Neuronal stem cell (in vitro differentiated cells): ENCODE data around the gene MTARC2.
A peak's percentile ranks its signal among the peaks of the same experiment; 100 is the strongest.
"Not testable (repeated sequence)": the region's sequence is repeated elsewhere in the genome, so short reads cannot be mapped to it uniquely, and the experiment has no call there.

Experiments used
- DNase-seq: peaks from one replicate; pipeline ENCODE4 v3.0.0-alpha.2; 2013; ENCODE audit warnings: low spot score
- H2AFZ ChIP-seq: one replicate; pipeline ENCODE4 v1.6.1; 2013; ENCODE audit warnings: mild to moderate bottlenecking, low read length, inconsistent platforms
- H2AK5ac ChIP-seq: 2 replicates; pipeline ENCODE4 v1.6.1; 2013; ENCODE audit warnings: low read depth, mild to moderate bottlenecking, inconsistent platforms, low read length, moderate library complexity, mixed read lengths
- H2BK120ac ChIP-seq: 2 replicates; pipeline ENCODE4 v1.6.1; 2013; ENCODE audit warnings: low read depth, mild to moderate bottlenecking, inconsistent platforms, low read length, moderate library complexity, mixed read lengths
- H2BK12ac ChIP-seq: one replicate; pipeline ENCODE4 v1.6.1; 2013; ENCODE audit warnings: low read length, inconsistent platforms
- H2BK15ac ChIP-seq: 2 replicates; pipeline ENCODE4 v1.6.1; 2013; ENCODE audit warnings: mild to moderate bottlenecking, low read length, inconsistent platforms, mixed read lengths
- H2BK5ac ChIP-seq: one replicate; pipeline ENCODE4 v1.6.1; 2013; ENCODE audit warnings: inconsistent platforms, mild to moderate bottlenecking, low read length, moderate library complexity
- H3K14ac ChIP-seq: one replicate; pipeline ENCODE4 v1.6.1; 2013; ENCODE audit warnings: low read length, inconsistent platforms
- H3K18ac ChIP-seq: 2 replicates; pipeline ENCODE4 v1.6.1; 2013; ENCODE audit warnings: low read length, inconsistent platforms
- H3K23ac ChIP-seq: 2 replicates; pipeline ENCODE4 v1.6.1; 2013; ENCODE audit warnings: low read depth, mild to moderate bottlenecking, mixed read lengths, low read length, inconsistent platforms; ENCODE audit not compliant: poor library complexity
- H3K27ac ChIP-seq: replicated peaks from 3 replicates; pipeline ENCODE4 v1.5.1; 2013; ENCODE audit warnings: low read length, inconsistent platforms
- H3K27me3 ChIP-seq, 3 experiments: 2 replicates each; pipeline ENCODE4 v1.6.1; 2013; ENCODE audit warnings: low read length in 3 of 3, mild to moderate bottlenecking in 2 of 3, inconsistent platforms in 1 of 3, low read depth in 1 of 3, mixed read lengths in 1 of 3, moderate library complexity in 1 of 3; ENCODE audit not compliant: control insufficient read depth in 3 of 3, insufficient read depth in 3 of 3
- H3K36me3 ChIP-seq, 2 donors: replicated peaks in 1 of 2; 2 replicates each; pipeline ENCODE4 v1.6.1; 2013; ENCODE audit warnings: low read length in 2 of 2; ENCODE audit not compliant: control insufficient read depth in 2 of 2, insufficient read depth in 2 of 2
- H3K4ac ChIP-seq: 2 replicates; pipeline ENCODE4 v1.6.1; 2013; ENCODE audit warnings: inconsistent platforms, mild to moderate bottlenecking, low read length, moderate library complexity
- H3K4me1 ChIP-seq, 2 donors: 1 replicate in 1 of 2; 2 replicates in 1 of 2; pipeline ENCODE4 v1.6.1; 2013; ENCODE audit warnings: low read length in 2 of 2, low read depth in 1 of 2; ENCODE audit not compliant: control insufficient read depth in 2 of 2, insufficient read depth in 1 of 2
- H3K4me2 ChIP-seq: one replicate; pipeline ENCODE4 v1.6.1; 2013; ENCODE audit warnings: mild to moderate bottlenecking, low read length, inconsistent platforms; ENCODE audit not compliant: insufficient read depth, poor library complexity, severe bottlenecking
- H3K4me3 ChIP-seq, 2 donors: 2 replicates each; pipeline ENCODE4 v1.5.1; 2013; ENCODE audit warnings: low read length in 2 of 2, mild to moderate bottlenecking in 2 of 2, inconsistent platforms in 1 of 2, moderate library complexity in 1 of 2
- H3K79me1 ChIP-seq: one replicate; pipeline ENCODE4 v1.6.1; 2013; ENCODE audit warnings: low read depth, mild to moderate bottlenecking, inconsistent platforms, low read length, moderate library complexity
- H3K9ac ChIP-seq: one replicate; pipeline ENCODE4 v1.6.1; 2013; ENCODE audit warnings: mild to moderate bottlenecking, low read depth, low read length, inconsistent platforms; ENCODE audit not compliant: poor library complexity
- H3K9me3 ChIP-seq, 2 donors: replicated peaks in 1 of 2; 2 replicates each; pipeline versions ENCODE3 to v1.6.1; 2013; ENCODE audit warnings: low read length in 2 of 2, mild to moderate bottlenecking in 2 of 2, inconsistent platforms in 1 of 2, low read depth in 1 of 2, mixed read lengths in 1 of 2, moderate library complexity in 1 of 2; ENCODE audit not compliant: control insufficient read depth in 2 of 2, insufficient read depth in 1 of 2
- H4K8ac ChIP-seq: one replicate; pipeline ENCODE4 v1.6.1; 2013; ENCODE audit warnings: low read depth, mild to moderate bottlenecking, inconsistent platforms, low read length, moderate library complexity
- H4K91ac ChIP-seq: one replicate; pipeline ENCODE4 v1.6.1; 2013; ENCODE audit warnings: low read length, low read depth, mild to moderate bottlenecking, inconsistent platforms; ENCODE audit not compliant: poor library complexity
- WGBS, 2 donors: extraction: QIAGEN DNeasy Blood & Tissue Kit; methylation state at CpG; one replicate each; pipeline ENCODE4 v1.1.7; 2013; ENCODE audit warnings: missing lambda C conversion rate in 2 of 2, mixed read lengths in 1 of 2; ENCODE audit not compliant: insufficient read length in 2 of 2, insufficient replicate concordance in 1 of 2; ENCODE audit errors: extremely low coverage in 2 of 2; 5-methylcytosine and 5-hydroxymethylcytosine counted together

The MTARC2 gene

GRCh38 chr1:220736283-220736682 lies 11.8 kb upstream of the MTARC2 start:
- not testable (repeated sequence) for H3K36me3 ChIP-seq, H3K27ac ChIP-seq, H3K27me3 ChIP-seq, H2BK12ac ChIP-seq, H3K9ac ChIP-seq, H2BK120ac ChIP-seq, H3K4me3 ChIP-seq, H3K14ac ChIP-seq, H3K23ac ChIP-seq, H4K91ac ChIP-seq, H3K79me1 ChIP-seq, H3K4me1 ChIP-seq, H2BK5ac ChIP-seq, H2BK15ac ChIP-seq, DNase-seq, H2AFZ ChIP-seq, H3K18ac ChIP-seq, H2AK5ac ChIP-seq, H3K4ac ChIP-seq, H3K4me2 ChIP-seq, H3K9me3 ChIP-seq, H4K8ac ChIP-seq
- no CpG with 5 or more reads among the region's 7 CpGs for WGBS, 2 donors

GRCh38 chr1:220741349-220741748 lies 6.8 kb upstream of the MTARC2 start:
- Histone ChIP-seq H3K9ac (no peak overlapping the region), H2BK12ac (no peak overlapping the region), H2AK5ac (no peak overlapping the region), H3K27me3 (peaks cover 0 to 16% (median 4%) of the 10 kb centered on the region in 3 experiments), H3K27ac (no peak overlapping the region), H3K18ac (no peak overlapping the region), H3K4me3 (no peak overlapping the region), H3K9me3 (no peaks in the 10 kb centered on the region), H3K23ac (no peak overlapping the region), H3K4ac (no peak overlapping the region), H3K4me2 (no peak overlapping the region), H3K36me3 (no peaks in the 10 kb centered on the region), H3K4me1 (no peaks in the 10 kb centered on the region), H2BK15ac (no peak overlapping the region), H2AFZ (no peak overlapping the region), H4K8ac (no peak overlapping the region), H2BK120ac (no peak overlapping the region), H2BK5ac (no peak overlapping the region), H4K91ac (no peak overlapping the region), H3K14ac (no peak overlapping the region), H3K79me1 (no peaks in the 10 kb centered on the region)
- whole genome bisulfite sequencing, 2 donors, result no CpG with 5 or more reads among the region's 2 CpGs
- no peak for DNase-seq

GRCh38 chr1:220741825-220742224 lies 6.3 kb upstream of the MTARC2 start:
- H4K91ac ChIP-seq, result no peak overlapping the region
- no peak overlapping the region for H3K4me3 ChIP-seq
- peak overlapping the region; percentile 18 for H3K18ac ChIP-seq
- H3K14ac ChIP-seq, result no peak overlapping the region
- no peak overlapping the region for H2AFZ ChIP-seq
- H3K9ac ChIP-seq, result no peak overlapping the region
- H3K4ac ChIP-seq, result no peak overlapping the region
- DNase-seq, result no peak
- H3K27me3 ChIP-seq, result peaks cover 0 to 21% (median 9%) of the 10 kb centered on the region in 3 experiments
- H4K8ac ChIP-seq, result no peak overlapping the region
- no peaks in the 10 kb centered on the region for H3K4me1 ChIP-seq
- no CpG with 5 or more reads among the region's 1 CpG for WGBS, 2 donors
- H2AK5ac ChIP-seq, result no peak overlapping the region
- no peak overlapping the region for H3K23ac ChIP-seq
- H2BK120ac ChIP-seq, result no peak overlapping the region
- no peak overlapping the region for H2BK15ac ChIP-seq
- no peak overlapping the region for H2BK5ac ChIP-seq
- no peak overlapping the region for H3K4me2 ChIP-seq
- no peak overlapping the region for H2BK12ac ChIP-seq
- H3K79me1 ChIP-seq, result no peaks in the 10 kb centered on the region
- H3K9me3 ChIP-seq, result no peaks in the 10 kb centered on the region
- H3K36me3 ChIP-seq, result no peaks in the 10 kb centered on the region
- H3K27ac ChIP-seq, result no peak overlapping the region

GRCh38 chr1:220742520-220742919 lies 5.6 kb upstream of the MTARC2 start:
- WGBS, 2 donors, result no CpG with 5 or more reads among the region's 3 CpGs
- no peak overlapping the region for H3K27ac ChIP-seq

More at GRCh38 chr1:220742520-220742919, 5.6 kb upstream of the MTARC2 start:
- Histone ChIP-seq H3K4me2 (no peak overlapping the region), H3K14ac (no peak overlapping the region), H3K9ac (no peak overlapping the region), H3K4me3 (no peak overlapping the region), H2AK5ac (no peak overlapping the region), H2BK12ac (no peak overlapping the region), H3K23ac (no peak overlapping the region), H3K36me3 (no peaks in the 10 kb centered on the region), H2BK120ac (no peak overlapping the region), H3K27me3 (peaks cover 1 to 26% (median 15%) of the 10 kb centered on the region in 3 experiments), H4K8ac (no peak overlapping the region), H2AFZ (no peak overlapping the region), H3K4ac (no peak overlapping the region), H2BK5ac (no peak overlapping the region), H3K9me3 (no peaks in the 10 kb centered on the region), H3K4me1 (peaks cover under 1 to 2% of the 10 kb centered on the region in 2 donors), H3K79me1 (no peaks in the 10 kb centered on the region), H2BK15ac (no peak overlapping the region), H3K18ac (no peak overlapping the region), H4K91ac (no peak overlapping the region)
- DNase-seq, result no peak
